GM19455 (cell line): ENCODE data around the gene SMIM14.
"Not testable (repeated sequence)": the region's sequence is repeated elsewhere in the genome, so short reads cannot be mapped to it uniquely, and the experiment has no call there.

Experiments
- ATAC-seq: cut with Tn5 transposase; IDR thresholded peaks from one replicate; pipeline ENCODE4 v1.9.1; 2021; ENCODE audit not compliant: unreplicated experiment

SMIM14 gene

DNA sequence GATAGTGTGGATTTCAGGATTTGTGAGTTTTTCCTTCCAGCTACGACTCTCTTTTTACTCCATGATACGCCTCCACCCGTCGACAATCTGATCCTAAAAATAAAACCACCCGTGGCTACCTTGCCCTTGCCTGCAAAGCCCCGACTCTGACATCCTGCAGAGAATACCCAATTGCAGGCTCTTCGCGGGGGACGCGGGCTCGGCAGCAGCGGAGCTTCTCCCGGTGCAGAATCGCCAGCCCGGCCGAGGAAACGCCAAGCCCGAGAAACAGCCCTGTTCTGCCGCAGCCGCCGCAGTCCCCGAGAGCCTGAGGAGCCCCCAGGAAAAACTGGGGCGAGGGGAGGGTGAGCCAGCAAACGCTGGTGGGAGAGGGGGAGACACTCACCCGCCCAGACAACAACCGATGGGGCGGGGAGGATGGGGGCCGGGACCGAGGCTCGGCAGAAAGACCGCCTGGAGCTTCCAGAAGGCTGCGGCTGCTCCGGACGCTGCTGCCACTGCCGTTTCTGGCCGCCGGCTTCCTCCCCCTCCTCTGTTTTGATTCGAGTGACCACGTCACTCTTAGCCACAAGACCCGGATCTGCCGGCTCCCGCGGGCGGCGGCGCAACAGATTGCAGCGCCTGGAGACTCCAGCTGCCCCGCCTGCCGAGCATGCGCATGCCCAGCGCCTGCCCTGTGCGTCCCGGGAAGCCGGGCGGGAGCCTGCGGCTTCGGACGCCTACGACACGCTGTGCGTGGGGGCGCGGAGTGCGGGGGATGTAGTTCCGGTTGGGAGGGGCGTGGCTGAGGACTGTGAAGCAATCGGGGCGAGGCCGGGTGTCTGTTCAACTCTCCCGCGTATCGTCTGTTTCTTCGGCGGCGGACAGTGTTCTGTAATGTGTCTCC lies at the start of gene SMIM14:
TSS of gene SMIM14 (minus strand) at position 512 of the 886 bp plus-strand sequence. CDS start 33,720 bp downstream, outside the sequence.
- ATAC-seq = peak; percentile 71

- no peak for ATAC-seq
Observed at GRCh38 chr4:39687014-39687413, 48.3 kb upstream of the SMIM14 start.

GRCh38 chr4:39685990-39686389 lies 47.3 kb upstream of the SMIM14 start:
- ATAC-seq = no peak

GRCh38 chr4:39682138-39682537 lies 43.5 kb upstream of the SMIM14 start:
- no peak for ATAC-seq

- not testable (repeated sequence) for ATAC-seq
Observed at GRCh38 chr4:39681003-39681402, 42.3 kb upstream of the SMIM14 start.

GRCh38 chr4:39675681-39676080 lies 37.0 kb upstream of the SMIM14 start:
- ATAC-seq = not testable (repeated sequence)

GRCh38 chr4:39670296-39670695 lies 31.6 kb upstream of the SMIM14 start:
- ATAC-seq = not testable (repeated sequence)

GRCh38 chr4:39668887-39669286 lies 30.2 kb upstream of the SMIM14 start:
- ATAC-seq = no peak

GRCh38 chr4:39667706-39668105 lies 29.0 kb upstream of the SMIM14 start:
- no peak for ATAC-seq

GRCh38 chr4:39664828-39665731 lies 26.4 kb upstream of the SMIM14 start:
- no peak for ATAC-seq

- ATAC-seq = no peak
Observed at GRCh38 chr4:39662683-39663082, 24.0 kb upstream of the SMIM14 start.

DNA sequence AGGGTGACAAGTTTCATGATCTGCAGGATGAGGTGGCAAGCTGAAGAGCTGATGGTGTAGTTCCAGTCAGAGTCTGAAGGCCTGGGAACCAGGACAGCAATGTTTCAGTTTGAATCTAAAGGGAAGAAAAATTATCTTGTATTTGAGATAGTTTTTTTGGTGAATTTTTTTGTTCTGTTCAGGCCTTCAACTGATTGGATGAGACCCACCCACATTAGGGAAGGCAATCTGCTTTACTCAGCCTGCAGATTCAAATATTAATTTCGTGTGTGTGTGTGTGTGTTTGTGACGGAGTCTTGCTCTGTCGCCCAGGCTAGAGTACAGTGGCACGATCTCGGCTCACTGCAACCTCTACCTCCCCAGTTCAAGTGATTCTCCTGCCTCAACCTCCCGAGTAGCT lies 22.1 kb upstream of the SMIM14 start:
- no peak for ATAC-seq

DNA sequence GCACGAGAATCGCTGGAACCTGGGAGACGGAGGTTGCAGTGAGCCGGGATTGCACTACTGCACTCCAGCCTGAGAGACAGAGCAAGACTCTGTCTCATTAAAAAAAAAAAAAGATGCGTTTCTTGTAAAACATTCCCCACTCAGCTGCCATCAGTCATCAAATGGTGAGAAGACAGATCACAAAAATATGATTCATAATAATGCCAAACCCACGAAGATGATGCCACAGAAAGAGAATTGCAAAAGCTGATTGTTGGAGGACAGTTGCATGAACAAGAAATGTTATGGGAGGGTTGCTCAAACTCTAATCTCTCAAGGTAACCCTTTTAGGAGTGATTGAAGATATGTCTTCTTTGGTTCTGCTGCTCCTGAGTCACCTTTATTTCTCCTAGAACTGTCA lies 21.4 kb upstream of the SMIM14 start:
- ATAC-seq = no peak

- ATAC-seq = no peak
Observed at GRCh38 chr4:39658756-39659155, 20.1 kb upstream of the SMIM14 start.

DNA sequence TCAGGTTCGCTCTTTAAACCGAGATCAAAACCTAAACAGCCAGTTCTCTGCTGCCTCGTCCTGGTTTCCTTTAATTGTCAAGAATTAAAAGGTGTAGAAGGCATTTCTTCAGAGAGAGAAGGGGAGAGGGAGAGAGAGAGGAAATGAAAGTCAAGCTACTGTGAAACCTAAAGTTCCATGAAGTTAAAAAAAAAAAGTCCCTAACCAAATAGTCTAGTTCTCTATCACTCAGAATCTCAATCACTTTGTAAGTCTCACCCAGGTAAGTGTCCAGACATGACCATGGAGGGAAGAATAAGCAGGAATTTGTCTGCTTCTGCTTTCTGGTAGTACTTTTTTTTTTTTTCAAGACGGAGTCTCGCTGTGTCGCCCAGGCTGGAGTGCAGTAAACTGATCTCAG lies 18.8 kb upstream of the SMIM14 start:
- peak; percentile 54 for ATAC-seq

DNA sequence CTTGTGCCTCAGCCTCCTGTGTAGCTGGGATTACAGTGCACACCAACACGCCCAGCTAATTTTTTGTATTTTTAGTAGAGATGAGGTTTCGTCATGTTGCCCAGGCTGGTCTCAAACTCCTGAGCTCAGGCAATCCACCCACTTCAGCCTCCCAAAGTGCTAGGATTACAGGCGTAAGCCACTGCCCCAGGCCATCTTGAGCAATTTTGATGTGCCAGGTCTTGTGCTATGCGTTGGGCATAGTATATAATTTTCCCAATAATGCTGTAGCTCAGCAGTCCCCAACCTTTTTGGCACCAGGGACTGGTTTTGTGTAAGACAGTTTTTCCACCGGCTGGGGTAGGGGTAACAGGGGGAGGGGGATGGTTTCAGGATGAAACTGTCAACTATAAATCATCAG lies 18.0 kb upstream of the SMIM14 start:
- not testable (repeated sequence) for ATAC-seq

- ATAC-seq = no peak
Observed at GRCh38 chr4:39655876-39656275, 17.2 kb upstream of the SMIM14 start.

DNA sequence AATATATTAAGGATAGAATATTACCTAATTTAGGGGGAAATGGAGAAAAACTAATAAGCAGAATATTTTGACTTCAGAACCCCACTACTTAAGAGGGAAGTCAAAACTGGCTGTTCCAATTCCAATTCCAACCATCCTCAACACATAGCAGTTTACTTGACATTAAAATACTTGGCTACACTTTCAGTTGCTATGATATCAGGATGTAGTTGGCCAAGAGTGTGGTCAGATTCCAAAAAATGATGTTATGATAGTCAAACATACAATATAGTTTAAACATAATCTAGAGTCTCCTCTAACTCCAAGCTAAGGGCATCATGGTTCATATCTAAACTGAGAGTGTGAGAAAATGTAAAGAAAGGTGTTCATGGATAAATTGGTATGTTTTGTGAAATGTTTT lies 16.5 kb upstream of the SMIM14 start:
- no peak for ATAC-seq

DNA sequence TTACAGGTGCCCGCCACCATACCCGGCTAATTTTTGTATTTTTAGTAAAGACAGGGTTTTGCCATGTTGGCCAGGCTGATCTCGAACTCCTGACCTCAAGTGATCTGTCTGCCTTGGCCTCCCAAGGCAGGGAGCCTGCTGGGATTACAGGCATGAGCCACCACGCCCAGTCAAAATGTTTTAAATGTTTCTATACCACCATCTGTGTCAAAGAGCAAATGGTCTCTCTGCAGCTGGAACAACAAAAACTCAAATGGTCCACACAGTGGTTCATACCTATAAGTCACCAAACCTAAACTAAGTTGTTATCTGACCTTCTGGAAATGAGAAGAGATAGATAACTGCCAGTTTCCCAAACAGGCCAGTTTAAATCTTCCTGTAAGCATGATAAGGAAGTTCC lies 12.9 kb upstream of the SMIM14 start:
- not testable (repeated sequence) for ATAC-seq

DNA sequence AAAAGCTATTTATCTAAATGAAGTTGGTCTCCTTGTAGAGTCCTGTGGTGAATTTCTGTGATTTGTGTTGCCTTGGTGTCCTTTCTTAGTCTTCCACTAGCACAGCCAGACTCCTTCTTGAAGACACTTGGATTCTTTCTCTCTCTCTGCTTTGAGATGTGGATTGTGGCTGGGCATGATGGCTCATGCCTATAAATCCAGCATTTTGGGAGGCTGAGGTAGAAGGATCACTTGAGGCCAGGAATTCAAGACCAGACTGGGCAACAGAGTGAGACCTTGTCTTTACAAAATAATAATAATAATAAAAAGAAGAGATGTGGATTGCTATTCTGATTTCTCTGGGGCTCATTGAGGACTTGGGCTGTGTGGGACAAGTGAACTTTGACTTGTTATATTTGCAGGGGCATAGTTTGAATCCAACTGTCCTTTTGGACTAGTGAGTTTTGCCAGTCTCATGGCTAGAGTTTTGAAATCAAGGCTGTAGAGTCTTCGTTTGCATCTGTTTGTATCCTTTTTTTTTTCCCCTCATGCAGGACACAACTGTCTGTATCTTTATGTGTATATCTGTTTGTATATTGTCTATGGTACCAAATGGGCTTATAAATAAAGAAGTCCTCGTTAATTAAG lies 11.1 kb upstream of the SMIM14 start:
- no peak for ATAC-seq

- ATAC-seq = no peak
Observed at GRCh38 chr4:39648827-39649558, 10.3 kb upstream of the SMIM14 start.
